GM12878 (cell line): ENCODE results near the gene PITPNC1. TPM values are rescaled to one million over a fixed set of nuclear protein-coding genes. Genes with fewer than 3 reads are reported as not detected.
A peak's percentile ranks its signal among the peaks of the same experiment; 100 is the strongest.

Source experiments
- ATAC-seq: fragments of 200-7000 bp; cut with Tn5 transposase; 3 replicates; pipeline ENCODE4 v1.9.1; 2020; ENCODE audit warnings: mild to moderate bottlenecking, moderate library complexity
- BruUV-seq: library from RNA; stranded (reverse); fragments of 400-500 nt; replicated peaks from 2 replicates; lab custom pipeline; 2021; lab: Mats Ljungman, UMichigan
- CTCF ChIA-PET: fragments of 300-600 bp; sonication (Branson Sonifier 250); formaldehyde crosslinking; extraction: SDS; loops from one replicate; lab custom pipeline; 2021; ENCODE audit warnings: inconsistent platforms; lab: Yijun Ruan, JAX
- POLR2A ChIA-PET: fragments of 350-600 bp; formaldehyde crosslinking; extraction: SDS; loops from one replicate; lab custom pipeline; 2021; ENCODE audit warnings: inconsistent platforms; lab: Charles Lee
- RAD21 ChIA-PET: fragments of 300-600 bp; sonication (Branson Sonifier 250); formaldehyde crosslinking; loops from one replicate; lab custom pipeline; 2023; ENCODE audit warnings: antibody characterized with exemption; ENCODE audit not compliant: unreplicated experiment; lab: Charles Lee
- SMC1A ChIA-PET: fragments of 300-600 bp; sonication (Branson Sonifier 250); formaldehyde crosslinking; loops from one replicate; lab custom pipeline; 2023; ENCODE audit not compliant: unreplicated experiment, uncharacterized antibody; lab: Charles Lee
- DNase-seq: peaks from one replicate; pipeline ENCODE4 v3.0.0-alpha.2; 2011; ENCODE audit warnings: low read depth, low spot score
- FAIRE-seq: peaks from 3 replicates; lab custom pipeline; 2011; peaks lifted over from hg19 to GRCh38; lab: Jason Lieb, UNC
- H2AFZ ChIP-seq: 2 replicates; pipeline ENCODE4 v1.6.0; 2011; ENCODE audit warnings: low read depth, low read length, control low read depth; ENCODE audit not compliant: control insufficient read depth
- H3K27ac ChIP-seq: 2 replicates; pipeline ENCODE4 v1.5.1; 2011; ENCODE audit warnings: control low read depth; ENCODE audit not compliant: control insufficient read depth, insufficient read depth
- H3K27me3 ChIP-seq, 2 experiments: replicated peaks in 1 of 2; 2 replicates each; pipeline versions ENCODE4 v1.6.0 to v1.6.1; 2011; ENCODE audit warnings: low read length in 1 of 2; ENCODE audit not compliant: control insufficient read depth in 2 of 2, insufficient read depth in 2 of 2
- H3K36me3 ChIP-seq, 2 experiments: 2 replicates each; pipeline ENCODE4 v1.5.1; 2011; ENCODE audit warnings: low read length in 1 of 2; ENCODE audit not compliant: control insufficient read depth in 2 of 2, insufficient read depth in 2 of 2
- H3K4me1 ChIP-seq: 2 replicates; pipeline ENCODE4 v1.6.1; 2011; ENCODE audit warnings: mild to moderate bottlenecking, low read length, moderate library complexity, mixed read lengths; ENCODE audit not compliant: control insufficient read depth, insufficient read depth
- H3K4me2 ChIP-seq: 2 replicates; pipeline ENCODE4 v1.6.0; 2011; ENCODE audit warnings: control low read depth; ENCODE audit not compliant: control insufficient read depth, insufficient read depth
- H3K4me3 ChIP-seq: fragments of 200-600 bp; sonication (generic); 2 replicates; pipeline ENCODE4 v1.5.1; 2016
- H3K79me2 ChIP-seq: 2 replicates; pipeline ENCODE4 v1.6.0; 2011; ENCODE audit warnings: low read length; ENCODE audit not compliant: control insufficient read depth, insufficient read depth
- H3K9ac ChIP-seq: 2 replicates; pipeline ENCODE4 v1.8.0; 2011; ENCODE audit warnings: low read length, control low read depth, mixed read lengths; ENCODE audit not compliant: control insufficient read depth, insufficient read depth
- H3K9me3 ChIP-seq: replicated peaks from 3 replicates; pipeline ENCODE4 v1.5.1; 2011; ENCODE audit warnings: mild to moderate bottlenecking, low read length; ENCODE audit not compliant: control insufficient read depth, insufficient read depth
- H4K20me1 ChIP-seq: 2 replicates; pipeline ENCODE4 v1.6.0; 2011; ENCODE audit not compliant: control insufficient read depth, insufficient read depth
- BACH1 ChIP-seq: fragments of 450-650 bp; IDR thresholded peaks from 2 replicates; pipeline ENCODE4 v1.6.1; 2017; ENCODE audit warnings: mild to moderate bottlenecking, borderline replicate concordance
- BHLHE40 ChIP-seq, 2 experiments: fragments of 450-650 bp in 1 of 2; IDR thresholded peaks; 2 replicates each; pipeline ENCODE4 v1.6.1; 2011 to 2017; ENCODE audit warnings: low read depth in 2 of 2, borderline replicate concordance in 1 of 2, improper control_type of control experiment in 1 of 2, low read length in 1 of 2, mild to moderate bottlenecking in 1 of 2
- CBX5 ChIP-seq: sonication (generic); IDR thresholded peaks from 2 replicates; pipeline ENCODE4 v1.6.1; 2016; ENCODE audit warnings: low read depth, moderate library complexity, mild to moderate bottlenecking, inconsistent platforms
- EED ChIP-seq: sonication (generic); IDR thresholded peaks from 2 replicates; pipeline ENCODE4 v1.6.1; 2016; ENCODE audit warnings: antibody characterized with exemption, low read depth
- HDAC6 ChIP-seq: fragments of 200-600 bp; sonication (generic); IDR thresholded peaks from one replicate; pipeline ENCODE4 v1.8.0; 2017; ENCODE audit warnings: antibody characterized with exemption; ENCODE audit not compliant: unreplicated experiment
- MEF2A ChIP-seq: IDR thresholded peaks from 2 replicates; pipeline ENCODE4 v1.6.1; 2011; ENCODE audit warnings: low read depth, mild to moderate bottlenecking, low read length, moderate library complexity; ENCODE audit not compliant: insufficient read depth
- MYC ChIP-seq: IDR thresholded peaks from 2 replicates; pipeline ENCODE4 v1.6.1; 2011; ENCODE audit warnings: mild to moderate bottlenecking, low read length, moderate library complexity, inconsistent platforms; ENCODE audit not compliant: insufficient read depth, insufficient replicate concordance, insufficient read length, severe bottlenecking
- RUNX3 ChIP-seq: IDR thresholded peaks from 2 replicates; pipeline ENCODE4 v1.6.1; 2012; ENCODE audit warnings: low read length, inconsistent platforms
- TAF1 ChIP-seq: IDR thresholded peaks from 2 replicates; pipeline ENCODE4 v1.6.1; 2011; ENCODE audit warnings: mild to moderate bottlenecking, low read depth, low read length, borderline replicate concordance
- TCF12 ChIP-seq: IDR thresholded peaks from 2 replicates; pipeline ENCODE4 v1.6.1; 2011; ENCODE audit warnings: low read depth, mild to moderate bottlenecking, low read length
- ZNF622 ChIP-seq: fragments of 450-650 bp; IDR thresholded peaks from 2 replicates; pipeline ENCODE4 v1.6.1; 2017; ENCODE audit warnings: mild to moderate bottlenecking, inconsistent platforms
- ZSCAN29 ChIP-seq: fragments of 450-650 bp; IDR thresholded peaks from 2 replicates; pipeline ENCODE4 v1.6.1; 2017; ENCODE audit warnings: mild to moderate bottlenecking, moderate library complexity
- WGBS: methylation state at CpG from one replicate; pipeline ENCODE4 v1.1.6; 2016; ENCODE audit warnings: low lambda C conversion rate; ENCODE audit not compliant: insufficient replicate concordance, insufficient coverage; ENCODE audit errors: missing lambda C conversion rate; 5-methylcytosine and 5-hydroxymethylcytosine counted together
- in situ Hi-C: fragments of 300-500 bp; cut with MboI; formaldehyde crosslinking; loops from 9 replicates; pipeline ENCODE4 v1.14.3; 2018; ENCODE audit warnings: mixed read lengths
- intact Hi-C: fragments of 100-400 bp; cut with micrococcal nuclease; formaldehyde crosslinking; loops from one replicate; pipeline ENCODE4 v1.14.2; 2022; ENCODE audit not compliant: unreplicated experiment
- polyA plus RNA-seq, 11 experiments: library from polyadenylated mRNA; depleted of rRNA in 4 of 11; unstranded in 6 of 11; stranded (reverse) in 5 of 11; fragments of >200 nt; fragmentation: Nextera tagmentation in 4 of 11; fragmentation: Illumina TruSeq in 1 of 11; extraction: Ambion mirVana in 4 of 11; extraction: Trizol in 1 of 11; gene quantifications; 1 replicate in 1 of 11; 2 replicates in 10 of 11; pipeline versions ENCODE4 v1.2.1 to v1.2.3, GENCODE V29; 2011 to 2016; ENCODE audit warnings: inconsistent platforms in 2 of 11, missing spikeins in 2 of 11, low read depth in 1 of 11
- total RNA-seq, 4 experiments: library from RNA; depleted of rRNA in 3 of 4; stranded (reverse); fragments of >200 nt in 3 of 4; fragmentation: Illumina TruSeq in 1 of 4; extraction: Trizol in 1 of 4; gene quantifications; 2 replicates each; pipeline versions ENCODE4 v1.2.1 to v1.2.3, GENCODE V29; 2013 to 2021
- TF ChIP-seq, protein P1 (sequence below): IDR thresholded peaks from 2 replicates; pipeline ENCODE4 v1.6.1; 2011; ENCODE audit warnings: borderline replicate concordance, low read depth, mild to moderate bottlenecking, moderate library complexity, low read length; ENCODE audit not compliant: insufficient read depth, poor library complexity, severe bottlenecking
- TF ChIP-seq, protein P2 (sequence below): IDR thresholded peaks from 2 replicates; pipeline ENCODE4 v1.6.1; 2012; ENCODE audit warnings: low read length, inconsistent platforms
- TF ChIP-seq, protein P3 (sequence below): IDR thresholded peaks from 2 replicates; pipeline ENCODE4 v1.6.1; 2012; ENCODE audit warnings: mild to moderate bottlenecking, low read depth, low read length

PITPNC1 gene
- total and polyA plus RNA-seq, 10 of the 15 experiments (the other 5 are each of a cell fraction or from before 2014, with no cell fraction given), result 12.2 to 62.4 (median 47.3) TPM

DNA sequence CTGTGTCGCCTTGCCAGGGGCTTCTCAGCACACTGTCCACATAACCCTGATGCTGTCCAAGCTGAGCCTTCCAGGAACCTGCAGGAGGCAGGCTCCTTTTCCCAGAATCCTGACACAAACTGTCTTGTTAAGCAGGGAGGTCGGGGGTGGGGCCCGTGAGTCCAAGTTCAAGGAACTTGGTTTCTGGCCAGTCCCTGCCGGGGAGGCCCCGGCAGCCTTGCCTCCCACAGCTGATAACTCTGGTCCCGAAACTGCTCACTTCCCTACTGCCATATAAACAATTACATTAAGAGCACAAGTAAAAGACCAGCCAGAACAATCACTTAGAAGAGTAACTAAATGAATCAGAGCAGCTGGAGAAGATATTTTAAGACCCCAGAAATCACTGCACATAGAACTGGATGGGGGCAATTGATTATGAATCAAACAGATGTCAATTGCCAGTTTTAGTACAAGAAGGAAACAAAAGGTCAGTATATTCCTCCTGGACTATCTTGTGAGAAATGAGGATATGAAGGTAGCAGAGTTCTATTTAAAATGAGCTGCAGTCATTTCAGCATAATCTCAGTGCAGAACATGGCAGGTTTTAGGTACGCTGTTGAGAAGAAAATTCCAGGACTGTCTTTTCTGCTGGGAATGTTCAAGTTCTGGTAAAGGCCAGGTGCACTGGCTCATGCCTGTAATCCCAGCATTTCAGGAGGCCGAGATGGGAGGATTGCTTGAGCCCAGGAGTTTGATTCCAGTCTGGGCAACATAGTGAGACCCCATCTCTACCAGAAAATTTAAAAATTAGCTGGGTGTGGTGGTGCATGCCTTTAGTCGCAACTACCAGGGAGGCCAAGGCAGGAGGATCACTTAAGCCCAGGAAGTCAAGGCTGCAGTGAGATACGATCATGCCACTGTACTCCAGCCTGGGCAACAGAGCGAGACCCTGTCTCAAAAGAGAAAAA is 169.8 kb downstream of the PITPNC1 start:
- intact Hi-C loops, result no loop called here
- POLR2A ChIA-PET, result interaction anchor here (0.5 to 1.3 kb wide), 7 partner anchors 10 to 112 kb away, joined by 3 to 5 read pairs (median 3); no protein-coding TSS in a partner anchor
- DNase-seq, result no peak
- peak; percentile 99 for ATAC-seq
- Histone ChIP-seq H3K79me2 (no peaks in the 10 kb centered on the region; the same call in none of the 2 replicates), H3K4me1 (peaks cover 22% of the 10 kb centered on the region), H3K27me3 (no peaks in the 10 kb centered on the region), H3K27ac (peak overlapping the region; percentile 69), H3K9me3 (no peaks in the 10 kb centered on the region), H3K9ac (no peak overlapping the region), H2AFZ (no peak overlapping the region; the same call in 1 of the 2 replicates), H3K36me3 (peaks cover 0 to 8% of the 10 kb centered on the region in 2 experiments; a peak in 1 of 4 replicates), H3K4me3 (no peak overlapping the region), H4K20me1 (no peaks in the 10 kb centered on the region), H3K4me2 (peak overlapping the region; percentile 87)
- FAIRE-seq, result peak; percentile 65
- in situ Hi-C loops, result no loop called here
- CTCF ChIA-PET, result interaction anchor here (0.9 to 1.9 kb wide), 10 partner anchors 9 to 173 kb away, joined by 3 to 8 read pairs (median 4); no protein-coding TSS in a partner anchor
- RAD21 ChIA-PET, result interaction anchor here (0.8 to 2.2 kb wide), 10 partner anchors 21 to 167 kb away, joined by 3 to 7 read pairs (median 4); no protein-coding TSS in a partner anchor
- SMC1A ChIA-PET, result interaction anchor here (0.5 to 1.6 kb wide), 13 partner anchors 9 to 406 kb away, joined by 3 to 5 read pairs (median 3); no protein-coding TSS in a partner anchor
- 43% methylated on average over 11 of the region's 11 CpGs for WGBS
- BruUV-seq, result no TSS peak
- TF ChIP-seq TAF1, result no peak
- TF ChIP-seq RUNX3, result peak; percentile 79
- peak; percentile 74; the same call in 1 of the 2 replicates for TF ChIP-seq CBX5
- TF ChIP-seq, protein P1, sequence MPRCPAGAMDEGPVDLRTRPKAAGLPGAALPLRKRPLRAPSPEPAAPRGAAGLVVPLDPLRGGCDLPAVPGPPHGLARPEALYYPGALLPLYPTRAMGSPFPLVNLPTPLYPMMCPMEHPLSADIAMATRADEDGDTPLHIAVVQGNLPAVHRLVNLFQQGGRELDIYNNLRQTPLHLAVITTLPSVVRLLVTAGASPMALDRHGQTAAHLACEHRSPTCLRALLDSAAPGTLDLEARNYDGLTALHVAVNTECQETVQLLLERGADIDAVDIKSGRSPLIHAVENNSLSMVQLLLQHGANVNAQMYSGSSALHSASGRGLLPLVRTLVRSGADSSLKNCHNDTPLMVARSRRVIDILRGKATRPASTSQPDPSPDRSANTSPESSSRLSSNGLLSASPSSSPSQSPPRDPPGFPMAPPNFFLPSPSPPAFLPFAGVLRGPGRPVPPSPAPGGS, result peak; percentile 95
- TF ChIP-seq BHLHE40 (IDR thresholded peaks at IDR 0.05; ENCODE audit: borderline replicate concordance in 1 of 2, low read depth in 2 of 2, low read length in 1 of 2), result peak; percentile 61 to 62; a peak in 2 of 4 replicates
- no peak for TF ChIP-seq ZSCAN29
- TF ChIP-seq BACH1, result peak; percentile 86
- no peak for TF ChIP-seq HDAC6
- peak; percentile 95 for TF ChIP-seq MEF2A
- TF ChIP-seq TCF12, result peak; percentile 86
- TF ChIP-seq ZNF622, result no peak
- peak; percentile 97 for TF ChIP-seq EED
- TF ChIP-seq, protein P2, sequence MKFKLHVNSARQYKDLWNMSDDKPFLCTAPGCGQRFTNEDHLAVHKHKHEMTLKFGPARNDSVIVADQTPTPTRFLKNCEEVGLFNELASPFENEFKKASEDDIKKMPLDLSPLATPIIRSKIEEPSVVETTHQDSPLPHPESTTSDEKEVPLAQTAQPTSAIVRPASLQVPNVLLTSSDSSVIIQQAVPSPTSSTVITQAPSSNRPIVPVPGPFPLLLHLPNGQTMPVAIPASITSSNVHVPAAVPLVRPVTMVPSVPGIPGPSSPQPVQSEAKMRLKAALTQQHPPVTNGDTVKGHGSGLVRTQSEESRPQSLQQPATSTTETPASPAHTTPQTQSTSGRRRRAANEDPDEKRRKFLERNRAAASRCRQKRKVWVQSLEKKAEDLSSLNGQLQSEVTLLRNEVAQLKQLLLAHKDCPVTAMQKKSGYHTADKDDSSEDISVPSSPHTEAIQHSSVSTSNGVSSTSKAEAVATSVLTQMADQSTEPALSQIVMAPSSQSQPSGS, result peak; percentile 92
- TF ChIP-seq, protein P3, sequence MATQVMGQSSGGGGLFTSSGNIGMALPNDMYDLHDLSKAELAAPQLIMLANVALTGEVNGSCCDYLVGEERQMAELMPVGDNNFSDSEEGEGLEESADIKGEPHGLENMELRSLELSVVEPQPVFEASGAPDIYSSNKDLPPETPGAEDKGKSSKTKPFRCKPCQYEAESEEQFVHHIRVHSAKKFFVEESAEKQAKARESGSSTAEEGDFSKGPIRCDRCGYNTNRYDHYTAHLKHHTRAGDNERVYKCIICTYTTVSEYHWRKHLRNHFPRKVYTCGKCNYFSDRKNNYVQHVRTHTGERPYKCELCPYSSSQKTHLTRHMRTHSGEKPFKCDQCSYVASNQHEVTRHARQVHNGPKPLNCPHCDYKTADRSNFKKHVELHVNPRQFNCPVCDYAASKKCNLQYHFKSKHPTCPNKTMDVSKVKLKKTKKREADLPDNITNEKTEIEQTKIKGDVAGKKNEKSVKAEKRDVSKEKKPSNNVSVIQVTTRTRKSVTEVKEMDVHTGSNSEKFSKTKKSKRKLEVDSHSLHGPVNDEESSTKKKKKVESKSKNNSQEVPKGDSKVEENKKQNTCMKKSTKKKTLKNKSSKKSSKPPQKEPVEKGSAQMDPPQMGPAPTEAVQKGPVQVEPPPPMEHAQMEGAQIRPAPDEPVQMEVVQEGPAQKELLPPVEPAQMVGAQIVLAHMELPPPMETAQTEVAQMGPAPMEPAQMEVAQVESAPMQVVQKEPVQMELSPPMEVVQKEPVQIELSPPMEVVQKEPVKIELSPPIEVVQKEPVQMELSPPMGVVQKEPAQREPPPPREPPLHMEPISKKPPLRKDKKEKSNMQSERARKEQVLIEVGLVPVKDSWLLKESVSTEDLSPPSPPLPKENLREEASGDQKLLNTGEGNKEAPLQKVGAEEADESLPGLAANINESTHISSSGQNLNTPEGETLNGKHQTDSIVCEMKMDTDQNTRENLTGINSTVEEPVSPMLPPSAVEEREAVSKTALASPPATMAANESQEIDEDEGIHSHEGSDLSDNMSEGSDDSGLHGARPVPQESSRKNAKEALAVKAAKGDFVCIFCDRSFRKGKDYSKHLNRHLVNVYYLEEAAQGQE, result peak; percentile 17; the same call in 1 of the 2 replicates
- no peak for TF ChIP-seq MYC
